Measurements from ENCODE around the gene GLRA3.
"Not testable (repeated sequence)": the region's sequence is repeated elsewhere in the genome, so short reads cannot be mapped to it uniquely, and the experiment has no call there.

Gene GLRA3

DNA sequence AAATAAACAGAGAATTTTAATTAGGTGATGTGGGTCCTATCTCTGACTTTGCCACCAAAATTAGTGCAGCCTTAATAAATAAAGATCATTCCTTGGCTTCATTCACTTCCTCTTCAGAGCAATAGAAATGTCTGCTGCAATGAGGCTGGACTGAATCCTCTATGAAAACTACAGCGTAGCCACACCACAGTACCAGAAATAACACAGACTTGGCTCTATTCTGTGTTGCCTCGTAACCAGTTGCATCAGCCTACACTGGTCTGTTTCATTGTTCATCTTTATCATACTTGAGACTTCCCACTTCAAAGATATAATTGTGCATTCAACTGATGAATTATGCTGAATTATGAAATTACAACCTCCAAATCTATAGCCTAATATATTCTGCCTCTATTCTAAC, 15.8 kb downstream of the GLRA3 start:
- in situ Hi-C loops (cut with HindIII; ENCODE audit: low sequenced_read_pairs), result no loop called here

DNA sequence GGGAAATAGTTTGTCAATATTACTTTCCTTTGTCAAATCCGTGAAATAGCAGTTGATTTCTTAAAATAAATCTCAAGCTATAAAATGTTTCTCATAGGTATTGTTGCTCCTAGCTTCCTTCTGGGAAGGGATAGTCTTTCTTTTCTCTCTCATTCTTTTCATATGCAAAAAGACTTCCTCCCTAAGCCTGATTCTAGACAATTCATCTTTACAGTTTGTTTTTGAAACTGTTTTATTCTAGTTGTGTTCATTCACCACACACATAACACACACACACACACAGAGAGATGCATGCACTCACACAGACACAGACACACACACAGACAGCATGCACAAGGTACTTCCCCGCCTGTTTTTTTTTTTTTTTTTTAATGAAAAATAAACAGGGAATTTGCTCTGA, 18.2 kb downstream of the GLRA3 start:
- in situ Hi-C loops (cut with HindIII; ENCODE audit: low sequenced_read_pairs), result no loop called here

DNA sequence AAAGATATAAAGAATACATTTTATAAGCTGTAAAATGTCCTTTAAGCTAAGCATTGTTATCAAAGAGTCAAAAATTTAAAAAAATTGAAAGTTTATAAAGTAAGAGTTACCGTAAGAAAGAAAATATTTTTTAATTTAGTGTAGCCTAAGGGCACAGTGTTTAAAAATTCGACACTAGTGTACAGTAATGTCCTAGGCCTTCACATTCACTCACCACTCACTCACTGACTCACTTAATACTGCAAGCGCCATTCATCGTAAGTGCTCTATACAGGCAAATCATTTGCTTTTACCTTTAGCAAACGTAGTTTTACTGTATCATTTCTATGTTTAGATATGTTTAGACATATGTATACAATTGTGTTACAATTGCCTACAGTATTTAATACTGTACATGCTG, 20.2 kb downstream of the GLRA3 start:
- in situ Hi-C loops (cut with HindIII; ENCODE audit: low sequenced_read_pairs), result no loop called here

DNA sequence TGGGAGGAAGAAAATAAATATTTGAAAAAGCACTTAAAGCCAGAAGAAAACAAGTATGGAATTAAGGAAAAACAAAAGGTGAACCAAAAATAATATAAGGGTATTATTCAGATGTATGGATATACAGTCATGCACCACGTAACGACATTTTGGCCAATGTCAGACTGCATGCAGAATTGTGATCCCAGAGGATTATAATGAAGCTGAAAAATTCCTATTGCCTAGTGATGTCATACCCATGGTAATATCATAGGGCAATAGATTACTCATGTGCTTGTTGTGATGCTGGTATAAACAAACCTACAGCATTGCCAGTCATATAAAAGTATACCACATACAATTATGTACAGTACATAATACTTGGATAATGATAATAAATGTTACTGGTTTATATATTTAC, 20.9 kb downstream of the GLRA3 start:
- in situ Hi-C loops (cut with HindIII; ENCODE audit: low sequenced_read_pairs), result no loop called here

DNA sequence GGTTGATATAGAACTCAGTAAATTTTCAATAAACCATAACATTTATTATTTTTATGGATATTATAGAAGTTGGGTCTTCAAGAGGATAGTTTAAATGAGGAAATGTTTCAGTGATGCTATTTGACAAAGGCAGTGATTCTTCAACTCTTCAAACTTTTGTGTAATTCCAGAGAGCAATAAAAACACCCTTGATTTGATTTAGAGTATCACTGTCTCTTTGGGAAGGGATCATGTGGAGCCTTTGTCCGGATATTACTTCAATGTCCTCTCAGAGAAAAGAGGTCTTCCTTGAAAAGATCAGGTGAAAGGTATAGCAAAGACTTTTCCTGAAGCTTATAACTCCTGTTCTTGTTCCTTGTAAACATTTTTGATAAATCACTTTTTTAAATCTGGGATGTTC, 23.3 kb downstream of the GLRA3 start:
- in situ Hi-C loops (cut with HindIII; ENCODE audit: low sequenced_read_pairs), result no loop called here

DNA sequence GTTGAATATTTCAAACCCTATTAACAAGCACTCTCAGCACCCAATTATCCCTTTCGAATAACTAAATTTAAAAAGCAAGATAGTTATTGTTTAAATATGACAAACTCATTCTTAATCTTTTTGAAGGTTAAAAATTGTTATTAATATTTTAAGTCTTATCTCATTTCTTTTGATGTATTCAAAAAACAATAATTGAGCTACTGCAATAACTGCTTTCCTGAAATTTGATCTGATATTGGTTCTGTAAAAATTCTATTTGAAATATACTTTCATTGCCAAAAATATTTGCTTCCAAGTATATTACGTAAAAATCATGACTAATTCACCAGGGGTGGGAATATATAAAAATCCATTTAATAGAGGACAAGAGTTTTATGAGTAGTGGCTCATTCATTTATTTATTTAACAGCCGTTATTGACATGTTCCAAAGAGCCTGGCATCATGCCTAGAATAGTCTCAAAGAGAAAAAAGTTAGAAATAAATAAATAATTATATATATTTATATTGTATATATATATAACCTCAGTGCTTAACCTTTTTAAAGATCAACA, 34.4 kb downstream of the GLRA3 start:
- in situ Hi-C loops (cut with HindIII; ENCODE audit: low sequenced_read_pairs), result no loop called here

DNA sequence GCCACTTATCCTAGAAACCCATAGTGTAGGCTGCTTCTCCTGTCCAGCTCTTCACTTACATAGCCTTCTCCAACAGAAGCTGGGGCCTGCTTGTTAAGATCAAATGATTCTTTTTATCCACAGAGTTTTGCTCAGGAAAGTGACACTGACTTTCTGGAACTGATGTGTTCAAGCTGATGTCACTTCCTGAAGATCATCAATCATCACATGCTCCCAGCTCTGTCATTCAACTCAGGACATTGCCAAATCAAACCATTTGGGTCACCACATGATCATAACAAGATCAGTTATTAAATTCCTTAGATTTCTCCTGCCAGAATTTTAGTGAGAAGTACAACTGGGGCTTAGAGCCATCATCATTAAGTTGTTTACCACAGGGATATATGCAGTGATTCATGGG, 39.4 kb downstream of the GLRA3 start:
- in situ Hi-C loops (cut with HindIII; ENCODE audit: low sequenced_read_pairs), result no loop called here

DNA sequence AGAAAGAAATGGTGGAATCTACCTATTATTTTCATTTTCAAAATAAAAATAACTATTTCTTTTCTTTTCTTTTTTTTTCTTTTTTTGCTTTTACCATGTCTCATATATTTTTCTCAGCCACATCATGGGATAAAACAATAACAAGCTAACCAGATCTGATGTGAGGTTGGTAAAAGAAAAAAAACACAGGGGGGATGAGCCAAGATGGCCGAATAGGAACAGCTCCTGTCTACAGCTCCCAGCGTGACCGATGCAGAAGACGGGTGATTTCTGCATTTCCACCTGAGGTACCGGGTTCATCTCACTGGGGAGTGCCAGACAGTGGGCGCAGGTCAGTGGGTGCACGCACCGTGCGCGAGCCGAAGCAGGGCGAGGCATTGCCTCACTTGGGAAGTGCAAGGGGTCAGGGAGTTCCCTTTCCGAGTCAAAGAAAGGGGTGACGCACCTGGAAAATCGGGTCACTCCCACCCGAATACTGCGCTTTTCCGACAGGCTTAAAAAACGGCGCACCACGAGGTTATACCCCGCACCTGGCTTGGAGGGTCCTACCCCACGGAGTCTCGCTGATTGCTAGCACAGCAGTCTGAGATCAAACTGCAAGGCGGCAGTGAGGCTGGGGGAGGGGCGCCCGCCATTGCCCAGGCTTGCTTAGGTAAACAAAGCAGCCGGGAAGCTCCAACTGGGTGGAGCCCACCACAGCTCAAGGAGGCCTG, 50.6 kb downstream of the GLRA3 start:
- in situ Hi-C loops (cut with HindIII; ENCODE audit: low sequenced_read_pairs), result not testable (repeated sequence)

DNA sequence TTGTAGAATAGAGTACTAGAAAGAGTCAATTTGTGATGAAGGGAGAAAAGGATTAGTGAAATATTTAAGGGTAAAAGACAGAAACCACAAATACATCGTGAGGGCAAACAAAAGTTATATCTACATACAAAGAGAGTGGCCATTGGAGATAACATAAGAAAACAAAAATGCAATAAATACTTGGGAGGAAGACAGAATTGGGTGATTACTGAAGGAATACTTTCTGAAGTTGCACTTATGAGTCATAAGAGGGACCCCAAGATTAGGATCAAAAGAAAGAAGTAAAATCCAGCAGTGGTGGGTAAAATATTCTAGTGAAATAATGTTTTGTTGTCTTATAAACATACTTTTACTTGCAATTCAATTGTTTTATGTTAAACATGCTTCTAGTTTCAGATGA, 53.7 kb downstream of the GLRA3 start:
- in situ Hi-C loops (cut with HindIII; ENCODE audit: low sequenced_read_pairs), result no loop called here

DNA sequence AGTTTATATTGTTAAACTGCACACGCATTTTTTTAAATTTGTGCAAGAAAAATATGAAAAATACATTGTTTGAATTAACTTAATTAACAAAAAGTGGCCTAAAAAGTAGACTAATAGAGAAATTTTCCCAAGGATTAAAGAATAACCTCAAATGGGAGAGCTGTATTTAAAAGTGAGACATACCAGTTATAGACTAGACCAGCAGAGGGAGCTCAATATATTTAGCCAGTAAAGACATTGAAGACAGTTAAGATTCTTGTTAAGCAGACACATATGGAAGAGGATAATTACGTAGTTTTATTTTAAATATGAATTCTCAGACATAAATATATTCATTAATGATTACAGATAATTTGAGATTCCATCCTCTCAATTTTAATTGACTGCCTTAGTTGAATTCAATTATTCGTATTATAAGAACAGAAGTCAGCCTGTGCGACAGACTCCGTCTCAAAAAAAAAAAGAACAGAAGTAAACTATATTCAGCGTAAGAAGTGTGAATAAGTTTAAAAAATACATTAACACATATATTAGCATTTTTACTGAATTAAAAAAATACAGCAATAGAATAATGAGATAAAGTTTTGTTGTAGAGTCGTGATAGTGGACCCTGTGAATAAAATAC, 64.8 kb downstream of the GLRA3 start:
- in situ Hi-C loops (cut with HindIII; ENCODE audit: low sequenced_read_pairs), result no loop called here

DNA sequence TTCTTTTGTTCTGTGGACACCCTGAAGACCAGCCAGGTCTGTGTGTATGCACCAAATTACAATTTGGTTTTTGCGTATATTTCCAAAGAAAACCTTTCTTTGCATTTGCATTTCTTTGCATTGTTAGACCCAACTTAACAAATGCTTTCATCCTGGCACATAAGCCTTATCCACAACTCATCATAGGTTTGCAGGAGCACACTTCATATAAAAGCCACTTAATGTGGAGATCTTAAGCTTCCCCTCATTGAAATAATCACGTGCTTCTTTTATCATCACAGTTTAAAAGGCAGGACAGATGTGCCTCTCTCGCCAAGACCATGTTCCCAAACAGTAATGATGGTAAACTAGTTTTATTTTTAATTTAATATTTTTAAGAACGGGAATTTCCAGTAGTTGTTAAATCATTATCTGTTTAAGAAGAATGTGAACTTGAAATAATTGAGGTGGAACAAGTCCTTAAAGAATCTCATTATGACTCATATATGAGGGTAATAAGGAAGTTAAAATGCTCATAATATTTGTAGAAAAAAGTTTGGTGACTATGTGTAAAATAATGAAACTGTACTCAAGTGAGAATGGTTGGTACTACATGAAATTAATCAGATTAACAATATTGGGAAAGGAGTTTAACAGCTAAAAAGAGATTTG, 65.5 kb downstream of the GLRA3 start:
- in situ Hi-C loops (cut with HindIII; ENCODE audit: low sequenced_read_pairs), result no loop called here

DNA sequence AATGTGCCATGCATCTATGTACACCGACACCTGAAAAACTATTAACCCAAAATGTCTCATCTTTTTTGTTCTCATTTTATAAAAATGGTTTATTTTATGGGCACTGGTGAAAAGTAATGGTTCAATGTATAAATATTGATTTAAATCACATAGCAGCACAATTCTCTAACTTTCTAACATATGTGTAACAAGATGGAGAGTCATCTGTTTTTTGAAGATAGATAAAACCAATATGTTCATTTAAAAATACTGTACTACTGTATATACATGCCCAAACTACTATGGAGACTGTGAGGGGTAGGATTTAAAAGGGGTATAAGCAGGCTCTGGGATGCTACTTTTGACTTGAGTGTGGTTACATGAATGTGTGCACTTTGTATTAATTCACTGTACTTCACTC, 67.6 kb downstream of the GLRA3 start:
- in situ Hi-C loops (cut with HindIII; ENCODE audit: low sequenced_read_pairs), result no loop called here

DNA sequence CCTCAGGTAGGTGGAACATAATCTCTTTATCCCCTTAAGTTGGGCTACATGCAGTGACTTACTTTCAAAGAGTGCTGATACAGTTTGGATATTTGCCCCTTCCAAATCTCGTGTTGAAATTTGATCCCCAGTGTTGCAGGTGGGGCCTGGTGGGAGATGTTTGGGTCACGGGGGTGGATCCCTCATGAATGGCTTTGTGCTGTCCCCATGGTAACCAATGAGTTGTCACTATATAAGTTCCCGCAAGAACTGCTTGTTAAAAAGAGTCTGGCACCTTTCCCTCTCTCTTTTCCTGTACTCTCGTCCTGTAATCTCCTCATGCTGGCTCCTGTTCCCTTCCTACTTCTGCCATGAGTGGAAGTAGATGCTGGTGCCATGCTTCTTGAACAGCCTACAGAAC, 71.3 kb downstream of the GLRA3 start:
- in situ Hi-C loops (cut with HindIII; ENCODE audit: low sequenced_read_pairs), result no loop called here

DNA sequence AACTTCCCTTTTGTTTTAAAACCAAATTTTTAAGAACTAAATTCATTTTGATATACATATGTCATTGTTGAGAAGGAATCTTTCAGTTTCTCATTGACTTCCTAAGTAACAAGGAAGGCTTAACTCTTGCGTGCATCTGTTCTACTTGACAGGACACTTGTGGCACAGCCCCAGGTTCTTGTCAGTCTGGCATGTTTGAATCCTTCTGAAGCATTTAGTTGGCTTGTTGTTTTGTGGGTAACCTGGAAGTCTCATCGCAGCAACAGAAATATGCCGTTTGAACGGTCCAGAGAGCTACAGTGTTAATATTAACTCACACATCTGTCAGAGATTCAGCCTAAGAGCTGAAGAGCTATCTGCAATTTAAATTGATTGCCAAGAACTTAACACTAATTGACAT, 76.0 kb downstream of the GLRA3 start:
- in situ Hi-C loops (cut with HindIII; ENCODE audit: low sequenced_read_pairs), result no loop called here

DNA sequence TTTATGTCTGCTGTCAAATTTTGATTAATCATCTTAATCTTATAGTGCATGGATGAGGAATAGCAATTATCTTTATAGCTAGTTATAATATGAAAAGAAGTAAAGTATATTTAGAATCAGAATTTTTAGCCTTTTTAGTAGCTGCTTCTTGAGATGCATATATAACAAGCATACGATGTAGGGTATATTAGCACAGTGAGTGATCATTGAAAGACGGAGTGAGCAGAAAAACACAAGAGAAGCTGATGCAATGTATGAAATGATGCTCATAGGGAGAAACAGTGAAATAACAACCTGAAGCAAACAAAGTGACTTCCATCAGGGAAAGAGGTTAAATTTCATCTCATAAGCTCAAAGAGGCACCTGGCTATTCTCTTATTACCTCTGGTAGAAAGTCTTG, 77.0 kb downstream of the GLRA3 start:
- in situ Hi-C loops (cut with HindIII; ENCODE audit: low sequenced_read_pairs), result no loop called here

DNA sequence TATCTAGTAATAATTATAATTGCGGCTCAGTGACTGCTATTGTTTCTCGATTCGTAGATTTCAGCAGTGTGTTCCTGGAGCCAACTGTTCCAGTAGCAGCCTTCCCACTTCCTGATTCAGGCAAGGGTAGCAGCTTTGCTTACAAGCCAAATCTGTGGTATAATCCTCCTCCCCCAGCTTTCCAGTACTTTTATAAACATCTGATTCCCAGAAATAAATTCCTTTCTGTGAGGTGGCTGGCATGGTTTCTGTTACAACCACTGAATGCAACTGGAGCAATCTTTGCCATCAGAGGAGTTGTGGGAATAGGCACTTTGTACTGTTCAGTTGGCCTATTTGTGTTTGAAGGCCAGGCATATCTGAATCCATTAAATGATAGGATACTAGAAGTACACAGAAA, 80.0 kb downstream of the GLRA3 start:
- in situ Hi-C loops (cut with HindIII; ENCODE audit: low sequenced_read_pairs), result no loop called here

DNA sequence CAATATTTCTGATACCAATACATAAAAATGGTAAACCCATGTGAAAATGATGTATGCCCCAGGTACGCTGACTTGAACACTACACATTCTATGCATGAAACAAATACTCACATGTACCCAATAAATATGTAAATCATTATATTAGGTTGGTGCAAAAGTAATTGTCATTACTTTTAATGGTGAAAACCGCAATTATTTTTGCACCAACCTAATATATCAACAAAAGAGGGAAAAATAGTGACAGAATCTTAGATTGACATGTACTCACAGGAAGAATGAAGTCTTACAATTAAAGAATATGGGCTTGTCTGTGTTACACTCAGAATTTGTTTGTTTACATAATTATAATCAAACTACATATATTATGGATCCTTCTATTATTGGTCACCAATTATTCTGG, 82.3 kb downstream of the GLRA3 start:
- in situ Hi-C loops (cut with HindIII; ENCODE audit: low sequenced_read_pairs), result no loop called here

DNA sequence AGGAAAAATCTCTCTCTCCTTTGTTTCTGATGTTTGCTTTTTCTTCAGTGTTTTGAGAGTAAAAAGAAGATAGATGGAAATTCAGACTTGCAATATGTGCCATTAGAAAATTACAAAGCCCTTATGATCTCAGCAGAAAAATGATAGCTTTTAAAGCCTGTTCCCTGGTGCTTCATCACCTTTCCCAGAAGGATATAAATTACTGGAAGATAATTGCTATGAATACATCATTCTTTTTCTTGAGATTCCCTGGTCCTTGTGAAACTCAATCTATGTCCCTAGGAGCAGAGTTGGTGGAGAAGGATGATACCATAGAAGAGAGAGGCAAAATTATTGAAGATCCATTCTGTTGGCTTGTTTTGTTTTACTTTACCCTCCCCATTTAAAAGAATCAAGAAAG, 86.5 kb downstream of the GLRA3 start:
- in situ Hi-C loops (cut with HindIII; ENCODE audit: low sequenced_read_pairs), result no loop called here

DNA sequence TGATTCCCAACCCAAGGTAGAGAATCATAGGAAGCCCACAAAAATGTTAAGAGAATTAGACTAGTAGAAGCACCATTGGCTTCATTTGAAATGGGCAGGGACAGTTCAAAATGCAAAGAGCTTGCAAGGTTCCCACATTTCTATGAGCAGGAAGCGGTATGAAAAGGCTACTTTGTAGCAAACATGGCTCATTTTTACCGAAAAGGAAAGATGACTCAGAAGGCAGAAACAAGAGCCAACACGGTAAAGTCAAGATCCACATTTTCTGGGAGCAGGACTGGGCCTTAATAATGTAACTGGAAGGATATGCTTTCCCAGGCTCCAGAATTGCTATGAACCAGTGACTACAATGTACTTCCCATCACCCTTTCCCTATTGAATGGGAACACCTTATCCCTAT, 89.5 kb downstream of the GLRA3 start:
- in situ Hi-C loops (cut with HindIII; ENCODE audit: low sequenced_read_pairs), result no loop called here

DNA sequence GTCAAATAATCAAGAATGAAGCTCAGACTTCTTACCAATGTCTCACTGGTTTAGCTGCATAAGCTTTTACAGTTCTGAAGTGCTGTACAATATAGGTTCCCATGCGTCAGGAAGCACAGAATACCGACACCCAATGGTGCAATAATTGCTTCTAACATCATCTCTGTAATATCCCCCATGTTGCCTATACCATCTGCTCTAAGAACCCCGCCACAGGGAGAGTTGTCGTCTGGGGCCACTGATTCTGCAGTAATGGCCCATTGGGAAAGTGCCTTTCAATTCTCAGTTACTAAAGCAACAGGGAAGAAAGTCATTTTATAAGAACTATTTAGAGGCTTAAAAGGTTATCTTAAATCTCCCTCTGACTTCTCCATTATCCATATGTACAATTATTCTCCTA, 94.9 kb downstream of the GLRA3 start:
- in situ Hi-C loops (cut with HindIII; ENCODE audit: low sequenced_read_pairs), result no loop called here

DNA sequence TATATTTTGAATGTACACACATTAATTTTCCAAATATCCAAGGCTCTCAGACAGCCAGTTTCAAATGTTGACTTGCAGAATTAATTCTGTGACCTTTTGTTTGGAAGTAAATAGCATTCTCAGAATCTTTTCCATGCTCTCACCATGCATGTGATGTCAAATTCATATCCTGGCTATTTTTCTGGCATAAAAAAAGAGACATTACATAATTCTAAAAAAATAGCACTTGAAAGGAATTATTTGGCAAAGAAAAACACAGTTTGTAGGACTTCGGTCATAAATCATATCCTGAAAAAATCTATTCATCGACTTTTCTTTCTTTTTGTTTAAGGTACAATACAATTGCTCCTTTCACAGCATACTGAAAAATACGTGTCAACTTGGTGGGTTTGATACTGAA, 111.2 kb downstream of the GLRA3 start:
- in situ Hi-C loops (cut with HindIII; ENCODE audit: low sequenced_read_pairs), result no loop called here
